Thyroid gland (tissue), 4 donors: ENCODE measurements around the gene AIF1.

Experiments
- CTCF ChIP-seq, 6 experiments: fragments of 200-600 bp in 3 of 6; fragments of 450-650 bp in 3 of 6; sonication (generic) in 3 of 6; IDR thresholded peaks; one replicate each; pipeline ENCODE4 v1.5.1; 2016 to 2019; ENCODE audit warnings: antibody characterized with exemption in 6 of 6, mild to moderate bottlenecking in 2 of 6, inconsistent platforms in 1 of 6, moderate library complexity in 1 of 6
- POLR2A ChIP-seq, 2 donors: fragments of 450-650 bp; IDR thresholded peaks; one replicate each; pipeline ENCODE4 v1.6.1; 2017; ENCODE audit warnings: antibody characterized with exemption in 2 of 2, mild to moderate bottlenecking in 2 of 2, moderate library complexity in 1 of 2

DNA sequence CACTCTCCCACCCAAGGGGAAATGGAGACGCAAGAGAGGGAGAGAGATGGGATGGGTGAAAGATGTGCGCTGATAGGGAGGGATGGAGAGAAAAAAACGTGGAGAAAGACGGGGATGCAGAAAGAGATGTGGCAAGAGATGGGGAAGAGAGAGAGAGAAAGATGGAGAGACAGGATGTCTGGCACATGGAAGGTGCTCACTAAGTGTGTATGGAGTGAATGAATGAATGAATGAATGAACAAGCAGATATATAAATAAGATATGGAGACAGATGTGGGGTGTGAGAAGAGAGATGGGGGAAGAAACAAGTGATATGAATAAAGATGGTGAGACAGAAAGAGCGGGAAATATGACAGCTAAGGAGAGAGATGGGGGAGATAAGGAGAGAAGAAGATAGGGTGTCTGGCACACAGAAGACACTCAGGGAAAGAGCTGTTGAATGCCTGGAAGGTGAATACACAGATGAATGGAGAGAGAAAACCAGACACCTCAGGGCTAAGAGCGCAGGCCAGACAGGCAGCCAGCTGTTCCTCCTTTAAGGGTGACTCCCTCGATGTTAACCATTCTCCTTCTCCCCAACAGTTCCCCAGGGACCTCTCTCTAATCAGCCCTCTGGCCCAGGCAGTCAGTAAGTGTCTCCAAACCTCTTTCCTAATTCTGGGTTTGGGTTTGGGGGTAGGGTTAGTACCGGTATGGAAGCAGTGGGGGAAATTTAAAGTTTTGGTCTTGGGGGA, 38.9 kb upstream of the AIF1 start:
- TF ChIP-seq CTCF (IDR thresholded peaks at IDR 0.05) = no peak
- TF ChIP-seq POLR2A (IDR thresholded peaks at IDR 0.05) = no peak
